CD4-positive, alpha-beta T cell (primary cell): Measurements from ENCODE around the gene ARAP3. TPM values are rescaled to one million over a fixed set of nuclear protein-coding genes. Genes with fewer than 3 reads are reported as not detected.

ENCODE experiments used
- ATAC-seq: fragments of 200-7000 bp; cut with Tn5 transposase; one replicate; pipeline ENCODE4 v1.10.0; 2022; ENCODE audit warnings: mild to moderate bottlenecking; ENCODE audit not compliant: poor library complexity
- CTCF ChIA-PET: fragments of 350-600 bp; sonication (Branson Sonifier 250); formaldehyde crosslinking; loops from one replicate; lab custom pipeline; 2021; ENCODE audit warnings: antibody characterized with exemption, inconsistent platforms; lab: Charles Lee
- POLR2A ChIA-PET: fragments of 350-600 bp; sonication (Branson Sonifier 250); formaldehyde crosslinking; loops from one replicate; lab custom pipeline; 2021; ENCODE audit warnings: antibody characterized with exemption, inconsistent platforms; lab: Charles Lee
- DNase-seq, 14 experiments: peaks; one replicate each; pipeline ENCODE4 v3.0.0-alpha.2; 2013 to 2020; ENCODE audit warnings: mixed read lengths in 2 of 14
- H3K27ac ChIP-seq, 2 donors: one replicate each; pipeline versions ENCODE4 v1.5.1 to v1.7.0; 2013; ENCODE audit warnings: low read length in 2 of 2, low read depth in 1 of 2, mild to moderate bottlenecking in 1 of 2
- H3K27me3 ChIP-seq, 2 experiments: 1 replicate in 1 of 2; 2 replicates in 1 of 2; pipeline versions ENCODE4 v1.6.1 to v1.7.0; 2013; ENCODE audit warnings: low read length in 2 of 2, control low read depth in 1 of 2, mild to moderate bottlenecking in 1 of 2, moderate library complexity in 1 of 2; ENCODE audit not compliant: insufficient read depth in 2 of 2, control insufficient read depth in 1 of 2
- H3K36me3 ChIP-seq: one replicate; pipeline ENCODE4 v1.6.1; 2013; ENCODE audit warnings: low read length, control low read depth; ENCODE audit not compliant: insufficient read depth
- H3K4me1 ChIP-seq: one replicate; pipeline ENCODE4 v1.6.1; 2013; ENCODE audit warnings: low read length, control low read depth; ENCODE audit not compliant: insufficient read depth
- H3K4me3 ChIP-seq: one replicate; pipeline ENCODE4 v1.5.1; 2013; ENCODE audit warnings: mild to moderate bottlenecking, low read length, moderate library complexity
- H3K9me3 ChIP-seq, 2 experiments: 1 replicate in 1 of 2; 2 replicates in 1 of 2; pipeline versions ENCODE4 v1.6.1 to v1.7.0; 2013; ENCODE audit warnings: low read length in 2 of 2, mild to moderate bottlenecking in 2 of 2, control low read depth in 1 of 2, moderate library complexity in 1 of 2; ENCODE audit not compliant: control insufficient read depth in 1 of 2, insufficient read depth in 1 of 2
- H3K27ac Mint-ChIP-seq: one replicate; pipeline ENCODE4 v1.8.0; 2020; ENCODE audit warnings: mixed read lengths
- H3K27me3 Mint-ChIP-seq: one replicate; pipeline ENCODE4 v1.8.0; 2021; ENCODE audit warnings: mixed read lengths
- H3K36me3 Mint-ChIP-seq: one replicate; pipeline ENCODE4 v1.8.0; 2021; ENCODE audit warnings: low read depth, mixed read lengths
- H3K4me1 Mint-ChIP-seq: one replicate; pipeline ENCODE4 v1.8.0; 2021; ENCODE audit warnings: low read depth, mixed read lengths
- H3K4me3 Mint-ChIP-seq: one replicate; pipeline ENCODE4 v1.8.0; 2020; ENCODE audit warnings: mild to moderate bottlenecking, mixed read lengths
- H3K9me3 Mint-ChIP-seq: one replicate; pipeline ENCODE4 v1.8.0; 2020; ENCODE audit warnings: mixed read lengths
- CTCF ChIP-seq: fragments of 200-600 bp; IDR thresholded peaks from one replicate; pipeline ENCODE4 v1.8.0; 2022; ENCODE audit warnings: antibody characterized with exemption, mild to moderate bottlenecking
- intact Hi-C, 2 experiments: fragments of 100-400 bp; cut with DNase I in 1 of 2; cut with micrococcal nuclease in 1 of 2; formaldehyde crosslinking; loops; one replicate each; pipeline versions ENCODE4 v1.15.1 to v1.9.0; 2023 to 2025; cut with DNase I, micrococcal nuclease
- total RNA-seq, 174 experiments: library from RNA in 2 of 174; stranded (reverse) in 2 of 174; gene quantifications; one replicate each; pipeline ENCODE4 v1.2.3 and lab custom pipeline; 2021 to 2026

The ARAP3 gene
- total RNA-seq, 2 experiments from 2014 or later: 0.30 to 0.31 TPM

- no peaks in the 10 kb centered on the region for H3K9me3 ChIP-seq
Observed at GRCh38 chr5:141637123-141637766, 44.8 kb downstream of the ARAP3 start.

GRCh38 chr5:141636413-141637122, 45.5 kb downstream of the ARAP3 start, which contains the start of the genes HDAC3 and RELL2:
HDAC3 (minus strand) TSS chr5:141636849; CDS start chr5:141636790, 59 bp downstream.
RELL2 (plus strand) TSS chr5:141636997; CDS start chr5:141638226, 1,229 bp downstream.
- no peak for TF ChIP-seq CTCF
- H3K27me3 Mint-ChIP-seq: no peaks in the 10 kb centered on the region
- no peaks in the 10 kb centered on the region for H3K27me3 ChIP-seq
- peak; percentile 86 for ATAC-seq
- no peaks in the 10 kb centered on the region for H3K9me3 Mint-ChIP-seq
- H3K27ac Mint-ChIP-seq: peak within 1 kb of the TSS; percentile 89
- ChIA-PET CTCF (interaction anchor here (0.9 to 6.3 kb wide), 12 partner anchors 10 to 332 kb away, joined by 3 to 77 read pairs (median 6); partner anchors contain the start of genes DIAPH1, PCDH1 and RNF14), POLR2A (interaction anchor here (0.8 to 8.8 kb wide), 31 partner anchors 10 to 1768 kb away, joined by 3 to 100 read pairs (median 5); partner anchors contain the start of genes DELE1, DIAPH1, FCHSD1 and IK)
- H3K9me3 ChIP-seq: no peaks in the 10 kb centered on the region
- intact Hi-C loops: loop anchor here (1.0 to 5.0 kb wide), 5 partner anchors 14 to 44 kb away; partner anchors contain the start of gene DIAPH1 (in 1 of the 2)
- peak within 1 kb of the TSS; percentile 92 for H3K4me3 Mint-ChIP-seq
- peak within 1 kb of the TSS; percentile 97 for H3K4me3 ChIP-seq
- DNase-seq: peak; percentile 88 to 97 (median 94)
- H3K27ac ChIP-seq: peak within 1 kb of the TSS; percentile 77 to 79
- H3K4me1 Mint-ChIP-seq: peaks cover 45% of the 10 kb centered on the region
- peaks cover 42% of the 10 kb centered on the region for H3K4me1 ChIP-seq
- H3K36me3 ChIP-seq: peaks cover 37% of the 10 kb centered on the region
- peaks cover 55% of the 10 kb centered on the region for H3K36me3 Mint-ChIP-seq

More at GRCh38 chr5:141637123-141637766, 44.8 kb downstream of the ARAP3 start:
- Mint-ChIP-seq H3K36me3 (peaks cover 55% of the 10 kb centered on the region), H3K27me3 (no peaks in the 10 kb centered on the region), H3K4me1 (peaks cover 43% of the 10 kb centered on the region), H3K27ac (peak overlapping the region; percentile 89), H3K4me3 (peak overlapping the region; percentile 92), H3K9me3 (no peaks in the 10 kb centered on the region)
- Histone ChIP-seq H3K36me3 (peaks cover 35% of the 10 kb centered on the region), H3K27me3 (no peaks in the 10 kb centered on the region), H3K4me3 (peak overlapping the region; percentile 97), H3K27ac (peak overlapping the region; percentile 77 to 79), H3K4me1 (peaks cover 42% of the 10 kb centered on the region)
- ChIA-PET CTCF (interaction anchor here (0.6 to 6.2 kb wide), 17 partner anchors 10 to 332 kb away, joined by 3 to 77 read pairs (median 4); partner anchors contain the start of genes DIAPH1, FCHSD1, PCDH1 and PCDHGA10), POLR2A (interaction anchor here (0.8 to 8.8 kb wide), 30 partner anchors 9 to 1767 kb away, joined by 3 to 100 read pairs (median 6); partner anchors contain the start of genes DELE1, DIAPH1, FCHSD1 and IK)
- no peak for TF ChIP-seq CTCF
- intact Hi-C loops: loop anchor here (1.0 to 5.0 kb wide), 3 partner anchors 13 to 45 kb away; partner anchors contain the start of gene DIAPH1 (in 1 of the 2)
- ATAC-seq (peak; percentile 64), DNase-seq (peak; percentile 20 to 79 (median 49))

GRCh38 chr5:141636106-141636412, 46.0 kb downstream of the ARAP3 start:
- H3K27ac ChIP-seq: peak overlapping the region in 1 of 2 donors; percentile 65
- H3K4me3 ChIP-seq: peak overlapping the region; percentile 97
- peaks cover 42% of the 10 kb centered on the region for H3K4me1 ChIP-seq
- Mint-ChIP-seq H3K4me3 (peak overlapping the region; percentile 92), H3K4me1 (peaks cover 45% of the 10 kb centered on the region), H3K36me3 (peaks cover 56% of the 10 kb centered on the region), H3K9me3 (no peaks in the 10 kb centered on the region), H3K27ac (peak overlapping the region; percentile 76), H3K27me3 (no peaks in the 10 kb centered on the region)
- intact Hi-C loops: loop anchor here (1.0 to 5.0 kb wide), 4 partner anchors 17 to 44 kb away; partner anchors contain the start of gene DIAPH1 (in 1 of the 2)
- POLR2A ChIA-PET: interaction anchor here (1.0 to 8.8 kb wide), 15 partner anchors 11 to 473 kb away, joined by 3 to 100 read pairs (median 8); partner anchors contain the start of genes DIAPH1, FCHSD1 and RNF14
- no peaks in the 10 kb centered on the region for H3K9me3 ChIP-seq
- ATAC-seq (no peak), DNase-seq (peak in 2 of 14 experiments; percentile 21 to 48)
- TF ChIP-seq CTCF: no peak
- CTCF ChIA-PET: interaction anchor here (1.1 to 6.3 kb wide), 5 partner anchors 17 to 333 kb away, joined by 4 to 77 read pairs (median 17); partner anchors contain the start of genes DIAPH1 and RNF14
- H3K27me3 ChIP-seq: no peaks in the 10 kb centered on the region
- H3K36me3 ChIP-seq: peaks cover 33% of the 10 kb centered on the region
